Fibroblast of lung (primary cell): ENCODE results near the gene ELFN2. TPM values are rescaled to one million over a fixed set of nuclear protein-coding genes. Genes with fewer than 3 reads are reported as not detected.

Experiments
- DNase-seq, 2 donors: peaks; one replicate each; pipeline versions ENCODE4 v3.0.0 to v3.0.0-alpha.2; 2010; ENCODE audit warnings: low read depth in 2 of 2
- H2AFZ ChIP-seq: 2 replicates; pipeline ENCODE4 v1.5.1; 2012; ENCODE audit warnings: low read length, control low read depth, inconsistent platforms
- H3K27ac ChIP-seq: 2 replicates; pipeline ENCODE4 v1.5.1; 2011; ENCODE audit warnings: low read length, control low read depth; ENCODE audit not compliant: insufficient read depth
- H3K27me3 ChIP-seq: 2 replicates; pipeline ENCODE4 v1.5.1; 2011; ENCODE audit warnings: mild to moderate bottlenecking, low read length; ENCODE audit not compliant: control insufficient read depth, insufficient read depth
- H3K36me3 ChIP-seq: 2 replicates; pipeline ENCODE4 v1.5.1; 2011; ENCODE audit warnings: low read length; ENCODE audit not compliant: control insufficient read depth, insufficient read depth
- H3K4me1 ChIP-seq: 2 replicates; pipeline ENCODE4 v1.5.1; 2011; ENCODE audit warnings: low read length; ENCODE audit not compliant: control insufficient read depth, insufficient read depth; ENCODE audit errors: extremely low read depth
- H3K4me2 ChIP-seq: 2 replicates; pipeline ENCODE4 v1.5.1; 2011; ENCODE audit warnings: low read length, control low read depth; ENCODE audit not compliant: insufficient read depth; ENCODE audit errors: extremely low read depth
- H3K4me3 ChIP-seq, 4 experiments: fragments of 200-600 bp in 1 of 4; sonication (generic) in 1 of 4; replicated peaks in 1 of 4; 2 replicates each; pipeline ENCODE4 v1.5.1; 2011 to 2016; ENCODE audit warnings: low read length in 4 of 4, low read depth in 3 of 4, mild to moderate bottlenecking in 3 of 4, control low read depth in 2 of 4, inconsistent platforms in 1 of 4, mixed read lengths in 1 of 4; ENCODE audit not compliant: insufficient read depth in 1 of 4; ENCODE audit errors: control extremely low read depth in 1 of 4
- H3K79me2 ChIP-seq: 2 replicates; pipeline ENCODE4 v1.5.1; 2012; ENCODE audit warnings: mild to moderate bottlenecking, low read length, inconsistent platforms; ENCODE audit not compliant: control insufficient read depth, insufficient read depth
- H3K9ac ChIP-seq: 2 replicates; pipeline ENCODE4 v1.5.1; 2011; ENCODE audit warnings: mild to moderate bottlenecking, low read length, control low read depth; ENCODE audit not compliant: insufficient read depth
- H3K9me3 ChIP-seq: 2 replicates; pipeline ENCODE4 v1.5.1; 2012; ENCODE audit warnings: low read depth, low read length; ENCODE audit not compliant: control insufficient read depth, insufficient read depth
- H4K20me1 ChIP-seq: 2 replicates; pipeline ENCODE4 v1.5.1; 2011; ENCODE audit warnings: low read length; ENCODE audit not compliant: control insufficient read depth, insufficient read depth; ENCODE audit errors: extremely low read depth
- EZH2 ChIP-seq: IDR thresholded peaks from 2 replicates; pipeline ENCODE4 v1.5.1; 2012; ENCODE audit warnings: low read length, control low read depth, mild to moderate bottlenecking; ENCODE audit errors: missing control alignments
- polyA plus RNA-seq, 2 donors: library from polyadenylated mRNA; depleted of rRNA in 1 of 2; stranded (reverse) in 1 of 2; unstranded in 1 of 2; fragments of >200 nt; gene quantifications; 2 replicates each; pipeline ENCODE4 v1.2.1, GENCODE V29; 2011 to 2012; ENCODE audit warnings: missing spikeins in 1 of 2
- total RNA-seq: library from RNA; depleted of rRNA; stranded (reverse); fragments of >200 nt; gene quantifications from 2 replicates; pipeline ENCODE4 v1.2.1, GENCODE V29; 2014
- TF ChIP-seq, protein P1 (sequence below), 2 donors: IDR thresholded peaks in 1 of 2; conservative IDR thresholded peaks in 1 of 2; 1 replicate in 1 of 2; 2 replicates in 1 of 2; pipeline ENCODE4 v1.5.1; 2011 to 2012; ENCODE audit warnings: low read length in 2 of 2, control low read depth in 1 of 2, inconsistent platforms in 1 of 2, low read depth in 1 of 2, mild to moderate bottlenecking in 1 of 2

Gene ELFN2
- total and polyA plus RNA-seq, 2 donors (not counting 1 experiment from before 2014, with no cell fraction given): under 0.01 to 0.02 TPM

DNA sequence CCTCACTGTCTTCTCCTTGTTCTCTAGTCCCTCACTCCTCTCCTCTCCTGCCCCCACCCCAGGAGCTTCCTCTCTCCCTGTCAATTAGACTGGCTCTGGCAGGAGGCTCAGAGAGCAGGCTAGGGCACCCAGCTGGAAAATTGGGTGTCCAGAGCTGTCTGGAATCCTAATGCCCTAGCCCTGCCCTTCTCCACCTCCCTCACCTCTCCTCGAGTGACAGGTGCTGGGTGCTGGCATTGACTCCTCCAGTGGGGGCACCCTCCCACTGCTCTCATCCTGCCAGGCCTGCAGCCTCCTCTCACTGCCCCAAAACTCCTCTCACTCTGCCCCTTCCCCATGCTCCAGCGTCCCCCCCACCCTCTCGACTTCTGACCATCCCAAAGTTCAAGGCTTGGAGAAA lies 76.0 kb downstream of the ELFN2 start:
- H2AFZ ChIP-seq: no peak overlapping the region
- H3K79me2 ChIP-seq: no peaks in the 10 kb centered on the region
- H3K27ac ChIP-seq: no peak overlapping the region
- DNase-seq: no peak
- no peaks in the 10 kb centered on the region for H4K20me1 ChIP-seq
- no peak for TF ChIP-seq EZH2
- TF ChIP-seq, protein P1, sequence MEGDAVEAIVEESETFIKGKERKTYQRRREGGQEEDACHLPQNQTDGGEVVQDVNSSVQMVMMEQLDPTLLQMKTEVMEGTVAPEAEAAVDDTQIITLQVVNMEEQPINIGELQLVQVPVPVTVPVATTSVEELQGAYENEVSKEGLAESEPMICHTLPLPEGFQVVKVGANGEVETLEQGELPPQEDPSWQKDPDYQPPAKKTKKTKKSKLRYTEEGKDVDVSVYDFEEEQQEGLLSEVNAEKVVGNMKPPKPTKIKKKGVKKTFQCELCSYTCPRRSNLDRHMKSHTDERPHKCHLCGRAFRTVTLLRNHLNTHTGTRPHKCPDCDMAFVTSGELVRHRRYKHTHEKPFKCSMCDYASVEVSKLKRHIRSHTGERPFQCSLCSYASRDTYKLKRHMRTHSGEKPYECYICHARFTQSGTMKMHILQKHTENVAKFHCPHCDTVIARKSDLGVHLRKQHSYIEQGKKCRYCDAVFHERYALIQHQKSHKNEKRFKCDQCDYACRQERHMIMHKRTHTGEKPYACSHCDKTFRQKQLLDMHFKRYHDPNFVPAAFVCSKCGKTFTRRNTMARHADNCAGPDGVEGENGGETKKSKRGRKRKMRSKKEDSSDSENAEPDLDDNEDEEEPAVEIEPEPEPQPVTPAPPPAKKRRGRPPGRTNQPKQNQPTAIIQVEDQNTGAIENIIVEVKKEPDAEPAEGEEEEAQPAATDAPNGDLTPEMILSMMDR (conservative IDR thresholded peaks at IDR 0.05 in 1 of 2, IDR thresholded peaks at IDR 0.05 in 1 of 2; ENCODE audit: low read depth in 1 of 2, low read length in 2 of 2): no peak
- H3K4me1 ChIP-seq: peaks cover under 1% of the 10 kb centered on the region
- no peaks in the 10 kb centered on the region for H3K9me3 ChIP-seq
- H3K36me3 ChIP-seq: no peaks in the 10 kb centered on the region
- H3K4me3 ChIP-seq: no peak overlapping the region
- no peak overlapping the region for H3K9ac ChIP-seq
- no peak overlapping the region for H3K4me2 ChIP-seq
- peaks cover 14% of the 10 kb centered on the region for H3K27me3 ChIP-seq

DNA sequence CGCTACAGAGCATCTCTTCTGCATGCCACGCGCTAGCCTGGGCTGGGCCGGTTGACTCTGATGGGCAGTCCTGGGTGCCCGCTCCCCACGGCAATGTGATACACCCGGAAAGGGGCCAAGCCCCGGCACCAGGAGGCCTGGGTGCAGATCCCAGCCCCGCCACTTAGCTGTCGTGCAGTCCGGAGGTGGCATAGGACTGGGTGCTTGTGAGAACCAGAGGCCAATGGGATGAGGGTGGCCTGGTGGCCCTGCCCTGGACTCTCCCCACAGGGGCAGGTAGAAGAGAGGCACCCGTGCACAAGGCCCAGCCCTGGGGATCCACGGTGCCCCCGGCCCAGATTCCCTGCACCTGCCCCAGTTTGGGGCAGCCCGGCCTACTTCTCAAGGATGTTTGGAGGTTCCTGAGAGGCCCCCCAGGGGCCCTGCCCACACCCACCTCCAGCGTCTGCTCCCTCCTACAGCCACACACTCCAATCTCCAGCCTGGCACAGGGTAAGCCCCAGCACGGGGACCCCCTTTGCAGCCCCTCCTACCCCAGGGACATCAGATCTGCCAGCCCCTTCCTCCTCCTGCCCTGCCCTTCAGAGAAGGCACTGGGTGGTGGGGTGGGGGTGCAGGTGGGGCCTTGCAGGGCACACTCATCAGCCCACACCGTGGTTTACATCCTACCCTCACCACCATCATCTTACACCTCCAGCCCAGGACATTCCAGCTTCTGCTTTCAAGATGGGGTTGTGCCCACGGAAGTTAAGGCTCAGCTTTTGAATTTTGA lies 78.0 kb downstream of the ELFN2 start:
- Histone ChIP-seq H3K9ac (no peak overlapping the region), H2AFZ (no peak overlapping the region)
- TF ChIP-seq, protein P1 (conservative IDR thresholded peaks at IDR 0.05 in 1 of 2, IDR thresholded peaks at IDR 0.05 in 1 of 2; ENCODE audit: low read depth in 1 of 2, low read length in 2 of 2): no peak
- no peak for TF ChIP-seq EZH2

DNA sequence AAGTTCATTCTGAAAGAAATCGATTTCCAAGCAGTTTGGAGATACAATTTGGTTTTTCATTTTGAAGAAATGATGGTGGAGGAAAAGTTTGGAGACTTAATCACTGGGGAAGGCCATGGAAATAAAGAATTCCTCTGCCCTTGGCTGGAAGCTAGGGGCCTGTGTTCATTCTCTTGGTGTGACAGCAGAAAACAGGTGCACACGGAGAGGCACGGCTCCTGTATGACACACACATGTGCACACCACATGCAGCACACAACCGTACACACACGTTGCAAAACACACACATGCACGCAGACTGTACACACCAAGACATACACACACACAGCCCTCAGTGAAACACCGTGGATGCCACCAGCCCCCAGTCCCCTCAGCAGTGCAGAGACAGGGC lies 80.8 kb downstream of the ELFN2 start:
- peaks cover 2% of the 10 kb centered on the region for H3K4me1 ChIP-seq
- H3K9ac ChIP-seq: no peak overlapping the region
- H2AFZ ChIP-seq: no peak overlapping the region
- H3K9me3 ChIP-seq: no peaks in the 10 kb centered on the region
- no peaks in the 10 kb centered on the region for H3K79me2 ChIP-seq
- no peaks in the 10 kb centered on the region for H3K36me3 ChIP-seq
- TF ChIP-seq, protein P1 (conservative IDR thresholded peaks at IDR 0.05 in 1 of 2, IDR thresholded peaks at IDR 0.05 in 1 of 2; ENCODE audit: low read depth in 1 of 2, low read length in 2 of 2): no peak
- H3K4me2 ChIP-seq: no peak overlapping the region
- no peak for DNase-seq
- H3K27me3 ChIP-seq: peaks cover 10% of the 10 kb centered on the region
- H3K27ac ChIP-seq: no peak overlapping the region
- H4K20me1 ChIP-seq: no peaks in the 10 kb centered on the region
- H3K4me3 ChIP-seq: no peak overlapping the region

More for the DNA sequence above, 78.0 kb downstream of the ELFN2 start:
- Histone ChIP-seq H3K4me1 (peaks cover 2% of the 10 kb centered on the region), H3K27me3 (peaks cover 10% of the 10 kb centered on the region), H3K4me2 (no peak overlapping the region), H3K79me2 (no peaks in the 10 kb centered on the region), H3K4me3 (no peak overlapping the region), H3K9me3 (no peaks in the 10 kb centered on the region), H4K20me1 (no peaks in the 10 kb centered on the region), H3K36me3 (no peaks in the 10 kb centered on the region), H3K27ac (no peak overlapping the region)
- DNase-seq: no peak
